ENCODE measurements around the gene FERMT3. TPM values are rescaled to one million over a fixed set of nuclear protein-coding genes. Genes with fewer than 3 reads are reported as not detected.

Gene FERMT3
- total RNA-seq, 2 experiments from 2014 or later: 217 to 235 TPM

GRCh38 chr11:64180891-64181290, 25.6 kb upstream of the FERMT3 start:
- DNase-seq: no peak
- Mint-ChIP-seq H3K4me1 (peaks cover 43% of the 10 kb centered on the region), H3K36me3 (peaks cover 9% of the 10 kb centered on the region), H3K27ac (no peak overlapping the region), H3K4me3 (no peak overlapping the region), H3K9me3 (no peaks in the 10 kb centered on the region), H3K27me3 (no peaks in the 10 kb centered on the region)

- Mint-ChIP-seq H3K9me3 (no peaks in the 10 kb centered on the region), H3K4me1 (peaks cover 41% of the 10 kb centered on the region), H3K36me3 (peaks cover 11% of the 10 kb centered on the region), H3K27ac (peak overlapping the region; percentile 30), H3K27me3 (no peaks in the 10 kb centered on the region), H3K4me3 (peak overlapping the region; percentile 47)
- DNase-seq: peak; percentile 53
These were observed 24.8 kb upstream of the FERMT3 start for GRCh38 chr11:64181506-64182411.

- Mint-ChIP-seq H3K4me3 (peak overlapping the region; percentile 94), H3K9me3 (no peaks in the 10 kb centered on the region), H3K36me3 (peaks cover 10% of the 10 kb centered on the region), H3K4me1 (peaks cover 30% of the 10 kb centered on the region), H3K27ac (no peak overlapping the region), H3K27me3 (no peaks in the 10 kb centered on the region)
- DNase-seq: no peak
These were observed 22.6 kb upstream of the FERMT3 start for GRCh38 chr11:64183890-64184289.

GRCh38 chr11:64185175-64185692, 21.3 kb upstream of the FERMT3 start:
- Mint-ChIP-seq H3K4me3 (peak overlapping the region; percentile 94), H3K27me3 (no peaks in the 10 kb centered on the region), H3K4me1 (peaks cover 33% of the 10 kb centered on the region), H3K36me3 (peaks cover 15% of the 10 kb centered on the region), H3K27ac (peak overlapping the region; percentile 98), H3K9me3 (no peaks in the 10 kb centered on the region)
- DNase-seq: no peak

GRCh38 chr11:64185693-64186491, 20.6 kb upstream of the FERMT3 start, which contains the start of gene STIP1:
TSS of gene STIP1 (plus strand) at chr11:64186171. CDS start at chr11:64186262, 91 bp downstream.
- DNase-seq: peak; percentile 98
- peaks cover 19% of the 10 kb centered on the region for H3K36me3 Mint-ChIP-seq
- H3K9me3 Mint-ChIP-seq: no peaks in the 10 kb centered on the region
- no peaks in the 10 kb centered on the region for H3K27me3 Mint-ChIP-seq
- H3K4me1 Mint-ChIP-seq: peaks cover 31% of the 10 kb centered on the region
- H3K27ac Mint-ChIP-seq: peak within 1 kb of the TSS; percentile 98
- peak within 1 kb of the TSS; percentile 94 for H3K4me3 Mint-ChIP-seq

GRCh38 chr11:64186492-64187165, 19.9 kb upstream of the FERMT3 start:
- Mint-ChIP-seq H3K9me3 (no peaks in the 10 kb centered on the region), H3K27me3 (no peaks in the 10 kb centered on the region), H3K4me3 (peak overlapping the region; percentile 94), H3K27ac (no peak overlapping the region), H3K4me1 (peaks cover 25% of the 10 kb centered on the region), H3K36me3 (peaks cover 19% of the 10 kb centered on the region)
- peak; percentile 61 for DNase-seq

- no peak overlapping the region for H3K4me3 Mint-ChIP-seq
- H3K27me3 Mint-ChIP-seq: no peaks in the 10 kb centered on the region
- H3K4me1 Mint-ChIP-seq: peaks cover 24% of the 10 kb centered on the region
- no peak for DNase-seq
- peaks cover 42% of the 10 kb centered on the region for H3K36me3 Mint-ChIP-seq
- H3K27ac Mint-ChIP-seq: peak overlapping the region; percentile 42
- H3K9me3 Mint-ChIP-seq: no peaks in the 10 kb centered on the region
These were observed 14.1 kb upstream of the FERMT3 start for GRCh38 chr11:64192434-64192833.

- peaks cover 15% of the 10 kb centered on the region for H3K4me1 Mint-ChIP-seq
- no peaks in the 10 kb centered on the region for H3K27me3 Mint-ChIP-seq
- H3K36me3 Mint-ChIP-seq: peaks cover 39% of the 10 kb centered on the region
- no peak overlapping the region for H3K27ac Mint-ChIP-seq
- no peaks in the 10 kb centered on the region for H3K9me3 Mint-ChIP-seq
- no peak overlapping the region for H3K4me3 Mint-ChIP-seq
- no peak for DNase-seq
These were observed 9.9 kb upstream of the FERMT3 start for GRCh38 chr11:64196626-64197025.

- Mint-ChIP-seq H3K4me3 (no peak overlapping the region), H3K27ac (peak overlapping the region; percentile 58), H3K27me3 (no peaks in the 10 kb centered on the region), H3K4me1 (peaks cover 14% of the 10 kb centered on the region), H3K36me3 (peaks cover 32% of the 10 kb centered on the region), H3K9me3 (no peaks in the 10 kb centered on the region)
- no peak for DNase-seq
These were observed 8.0 kb upstream of the FERMT3 start for GRCh38 chr11:64198511-64198910.

GRCh38 chr11:64201543-64201942, 5.0 kb upstream of the FERMT3 start:
- Mint-ChIP-seq H3K27me3 (no peaks in the 10 kb centered on the region), H3K27ac (peak overlapping the region; percentile 3), H3K4me1 (peaks cover 25% of the 10 kb centered on the region), H3K36me3 (peaks cover 35% of the 10 kb centered on the region), H3K4me3 (no peak overlapping the region), H3K9me3 (no peaks in the 10 kb centered on the region)
- DNase-seq: no peak

- Mint-ChIP-seq H3K27ac (no peak overlapping the region), H3K9me3 (no peaks in the 10 kb centered on the region), H3K27me3 (no peaks in the 10 kb centered on the region), H3K36me3 (peaks cover 49% of the 10 kb centered on the region), H3K4me3 (peak overlapping the region; percentile 12), H3K4me1 (peaks cover 25% of the 10 kb centered on the region)
- no peak for DNase-seq
These were observed 3.5 kb upstream of the FERMT3 start for GRCh38 chr11:64202992-64203391.

- DNase-seq: no peak
- Mint-ChIP-seq H3K27ac (peak overlapping the region; percentile 42), H3K4me3 (peak overlapping the region; percentile 12), H3K9me3 (no peaks in the 10 kb centered on the region), H3K27me3 (no peaks in the 10 kb centered on the region), H3K36me3 (peaks cover 51% of the 10 kb centered on the region), H3K4me1 (peaks cover 25% of the 10 kb centered on the region)
These were observed 3.0 kb upstream of the FERMT3 start for GRCh38 chr11:64203421-64204079.

- peaks cover 28% of the 10 kb centered on the region for H3K4me1 Mint-ChIP-seq
These were observed 2.5 kb upstream of the FERMT3 start for GRCh38 chr11:64204080-64204440.

GRCh38 chr11:64204464-64204989, 2.0 kb upstream of the FERMT3 start:
- Mint-ChIP-seq H3K36me3 (peaks cover 56% of the 10 kb centered on the region), H3K27me3 (no peaks in the 10 kb centered on the region)

More at GRCh38 chr11:64204080-64204440, 2.5 kb upstream of the FERMT3 start:
- H3K36me3 Mint-ChIP-seq: peaks cover 54% of the 10 kb centered on the region
- no peak for DNase-seq
- H3K27me3 Mint-ChIP-seq: no peaks in the 10 kb centered on the region
- no peak overlapping the region for H3K4me3 Mint-ChIP-seq
- H3K9me3 Mint-ChIP-seq: no peaks in the 10 kb centered on the region
- H3K27ac Mint-ChIP-seq: peak overlapping the region; percentile 42

More at GRCh38 chr11:64204464-64204989, 2.0 kb upstream of the FERMT3 start:
- Mint-ChIP-seq H3K4me1 (peaks cover 33% of the 10 kb centered on the region), H3K4me3 (peak overlapping the region; percentile 66), H3K9me3 (no peaks in the 10 kb centered on the region), H3K27ac (peak overlapping the region; percentile 75)
- peak; percentile 75 for DNase-seq
